NCI-H1105 (cell line): ENCODE results near the gene RELB.

Experiments
- DNase-seq: peaks from one replicate; lab custom pipeline; 2025; lab: John Stamatoyannopoulos, UW

The RELB gene

DNA sequence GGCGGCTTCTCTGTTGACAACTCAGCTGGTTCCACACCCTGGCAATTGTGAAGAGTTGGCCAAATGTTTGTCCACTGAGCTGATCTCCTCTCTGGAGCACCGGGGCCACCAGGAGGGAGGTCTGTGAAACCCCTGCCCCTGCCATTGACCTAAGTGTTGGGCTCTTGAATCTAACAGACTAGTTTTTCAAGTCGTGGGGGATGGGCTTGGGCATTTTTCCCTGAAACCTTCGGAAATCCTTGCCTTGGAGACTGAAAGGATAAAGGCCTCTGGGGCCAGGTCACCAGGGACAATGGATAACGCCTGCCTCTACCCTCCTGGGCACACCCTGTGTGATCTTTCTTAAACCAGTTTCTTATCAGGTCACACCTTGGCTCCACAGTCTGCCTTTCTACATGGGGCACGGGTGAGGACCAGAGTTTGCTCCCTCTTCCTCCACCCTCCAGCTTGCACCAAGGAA is 78.7 kb downstream of the RELB start:
- no peak for DNase-seq

DNA sequence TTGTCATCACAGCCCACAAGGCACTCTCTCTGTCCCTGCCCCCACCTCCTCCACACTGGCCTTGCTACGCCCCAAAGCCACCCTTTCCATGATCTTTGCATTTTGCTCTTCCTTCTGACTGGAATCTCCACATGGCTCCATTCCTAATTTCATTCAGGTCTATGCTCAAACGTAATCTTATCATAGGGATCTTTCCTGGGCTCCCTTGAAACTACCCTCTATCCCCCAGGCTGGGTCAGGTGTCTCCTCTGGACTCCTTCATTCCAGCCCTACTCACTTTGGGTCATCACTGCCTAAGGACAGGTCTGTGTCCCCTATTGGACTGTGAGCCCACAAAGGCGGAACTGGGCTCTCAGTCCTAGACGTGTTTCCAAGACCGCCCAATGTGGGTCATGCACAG is 80.9 kb downstream of the RELB start:
- no peak for DNase-seq

DNA sequence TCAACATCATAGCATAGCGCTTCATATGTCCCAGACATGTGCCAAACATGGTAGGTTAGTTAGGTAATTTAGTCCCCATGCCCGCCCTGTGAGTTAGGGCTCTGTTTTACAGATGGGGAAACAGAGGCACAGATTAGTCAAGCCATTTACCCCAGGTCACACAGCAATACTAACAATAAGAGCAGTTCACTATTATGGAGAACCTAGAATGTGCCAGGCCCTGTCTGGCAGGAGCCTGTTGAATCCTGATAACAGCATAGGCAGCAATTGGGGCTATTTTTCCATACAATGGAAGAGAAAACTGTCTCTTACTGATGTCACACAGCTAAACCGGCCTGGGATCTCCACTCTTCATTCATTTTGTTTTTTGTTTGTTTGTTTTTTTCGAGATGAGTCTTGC is 85.2 kb downstream of the RELB start:
- DNase-seq: no peak

DNA sequence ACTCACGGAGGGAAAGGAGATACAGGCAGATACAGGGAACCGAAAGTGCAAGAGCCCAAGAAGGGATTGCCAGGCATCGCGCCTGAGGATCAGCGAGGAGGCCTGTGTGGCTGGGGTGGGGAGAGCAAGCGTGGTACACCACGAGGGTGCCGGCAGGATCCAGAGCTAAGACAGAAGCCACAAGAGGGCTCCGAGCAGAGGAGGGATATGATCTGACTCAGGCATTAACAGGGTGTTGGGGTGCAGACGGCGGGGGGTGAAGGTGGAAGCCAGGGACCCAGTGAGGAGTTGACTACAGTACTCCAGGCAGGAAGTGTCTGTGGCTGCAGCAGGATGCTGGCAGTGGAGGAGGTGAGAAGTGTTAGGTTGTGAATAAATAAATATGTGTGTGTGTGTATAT is 86.3 kb downstream of the RELB start:
- no peak for DNase-seq
